ENCODE results near the gene ZMYND11. TPM values are rescaled to one million over a fixed set of nuclear protein-coding genes. Genes with fewer than 3 reads are reported as not detected.

Gene ZMYND11
- total and polyA plus RNA-seq, 2 of the 8 experiments (the other 6 are each of a cell fraction or from before 2014, with no cell fraction given): 7.5 to 26.6 TPM

DNA sequence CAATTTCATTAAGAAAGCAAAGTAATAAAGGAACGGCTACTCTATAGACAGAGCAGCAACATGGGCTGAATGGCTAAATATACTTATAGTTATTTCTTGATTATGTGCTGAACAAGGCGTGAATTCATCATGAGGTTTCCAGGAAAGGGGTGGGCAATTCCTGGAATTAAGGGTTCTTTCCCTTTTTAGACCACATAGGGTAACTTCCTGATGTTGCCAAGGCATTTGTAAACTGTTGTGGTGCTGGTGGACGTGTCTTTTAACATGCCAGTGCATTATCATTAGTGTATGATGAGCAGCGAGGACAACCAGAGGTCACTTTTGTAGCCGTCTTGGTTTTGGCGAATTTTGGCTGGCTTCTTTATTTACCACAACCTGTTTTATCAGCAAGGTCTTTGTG, 28.5 kb upstream of the ZMYND11 start:
- ChIA-PET CTCF (ENCODE audit: partially characterized antibody) (no interaction called here), POLR2A (ENCODE audit: partially characterized antibody) (no interaction called here)
- Histone ChIP-seq H3K23ac (ENCODE audit: insufficient read length) (no peak overlapping the region), H4K5ac (ENCODE audit: insufficient read length, low read depth, low read length) (no peak overlapping the region), H2AFZ (ENCODE audit: low read length) (no peak overlapping the region), H4K8ac (ENCODE audit: extremely low read depth, insufficient read depth, low read length) (no peak overlapping the region), H2BK15ac (ENCODE audit: low read length) (no peak overlapping the region), H3K4me3 (ENCODE audit: extremely low read depth in 1 of 4, insufficient read depth in 2 of 4, low read depth in 3 of 4, low read length in 4 of 4) (no peak overlapping the region), H2BK20ac (ENCODE audit: low read length) (no peak overlapping the region), H3K56ac (replicated peaks; ENCODE audit: insufficient read length, low read depth, low read length) (no peak overlapping the region), H3K4me2 (ENCODE audit: insufficient read depth in 1 of 2, low read depth in 2 of 2, low read length in 2 of 2) (no peak overlapping the region), H2BK5ac (ENCODE audit: low read depth, low read length) (no peak overlapping the region), H3K9me3 (ENCODE audit: insufficient read depth in 2 of 2, low read depth in 1 of 2, low read length in 1 of 2) (peaks cover 0 to 13% of the 10 kb centered on the region in 2 experiments; a peak in 2 of 4 replicates), H3K14ac (ENCODE audit: insufficient read length) (no peak overlapping the region), H3K9ac (replicated peaks in 1 of 4; ENCODE audit: extremely low read depth in 1 of 4, low read depth in 3 of 4, low read length in 3 of 4) (no peak overlapping the region), H3K4me1 (replicated peaks in 1 of 4; ENCODE audit: control insufficient read depth in 3 of 4, insufficient read depth in 4 of 4, low read length in 3 of 4) (no peaks in the 10 kb centered on the region), H2BK12ac (ENCODE audit: low read depth, low read length) (no peak overlapping the region), H3K27ac (ENCODE audit: low read depth, low read length) (no peak overlapping the region), H3K79me1 (ENCODE audit: low read depth, low read length) (no peaks in the 10 kb centered on the region), H3K4ac (replicated peaks; ENCODE audit: insufficient read length, low read depth, low read length) (no peak overlapping the region), H2AK5ac (ENCODE audit: low read depth, low read length) (no peak overlapping the region), H3K27me3 (replicated peaks in 1 of 4; ENCODE audit: control insufficient read depth in 3 of 4, extremely low read depth in 1 of 4, insufficient read depth in 3 of 4, low read length in 3 of 4) (no peaks in the 10 kb centered on the region), H3K23me2 (ENCODE audit: low read depth, low read length) (no peaks in the 10 kb centered on the region), H3K79me2 (ENCODE audit: control insufficient read depth in 1 of 2, insufficient read depth in 2 of 2, low read length in 2 of 2) (no peaks in the 10 kb centered on the region), H4K20me1 (replicated peaks in 1 of 2; ENCODE audit: control insufficient read depth in 1 of 2, insufficient read depth in 2 of 2, low read length in 2 of 2) (no peaks in the 10 kb centered on the region), H3K18ac (ENCODE audit: extremely low read depth, low read length) (no peak overlapping the region), H3K36me3 (ENCODE audit: control insufficient read depth in 2 of 4, insufficient read depth in 4 of 4, low read length in 3 of 4) (no peaks in the 10 kb centered on the region), H2BK120ac (replicated peaks; ENCODE audit: low read depth, low read length) (no peak overlapping the region), H4K91ac (replicated peaks; ENCODE audit: insufficient read length, low read length) (no peak overlapping the region)
- DNase-seq (ENCODE audit: low read depth in 1 of 2, low spot score in 2 of 2) (no peak), FAIRE-seq (no peak)
- 76% methylated on average over 6 of the region's 6 CpGs; no CpG with 5 or more reads in 1 of the 2 experiments for WGBS, 2 experiments (ENCODE audit: extremely low coverage in 1 of 2, insufficient coverage in 1 of 2, insufficient read length in 1 of 2, insufficient replicate concordance in 2 of 2, low coverage in 1 of 2, low lambda C conversion rate in 2 of 2, missing lambda C conversion rate in 1 of 2)
- no peak for TF ChIP-seq EGR1 (IDR thresholded peaks at IDR 0.05; ENCODE audit: borderline replicate concordance, low read depth, low read length)
- TF ChIP-seq CREB1 (IDR thresholded peaks at IDR 0.05): no peak
- no peak for TF ChIP-seq TBP (IDR thresholded peaks at IDR 0.05; ENCODE audit: low read depth, low read length)
- TF ChIP-seq SP4 (IDR thresholded peaks at IDR 0.05; ENCODE audit: low read length): no peak
- TF ChIP-seq MAX (IDR thresholded peaks at IDR 0.05): no peak
- TF ChIP-seq CBX8 (IDR thresholded peaks at IDR 0.05; ENCODE audit: borderline replicate concordance, low read depth, low read length): no peak
- TF ChIP-seq TEAD4 (IDR thresholded peaks at IDR 0.05; ENCODE audit: low read depth, low read length): no peak
- no peak for TF ChIP-seq CTBP2 (IDR thresholded peaks at IDR 0.05; ENCODE audit: borderline replicate concordance, insufficient read depth, insufficient read length, low read length)
- no peak for TF ChIP-seq YY1 (IDR thresholded peaks at IDR 0.05; ENCODE audit: low read depth, low read length)
- TF ChIP-seq POU5F1 (IDR thresholded peaks at IDR 0.05; ENCODE audit: low read depth, low read length): no peak
- no peak for TF ChIP-seq CTCF (IDR thresholded peaks at IDR 0.05; ENCODE audit: control extremely low read depth in 1 of 3, insufficient read depth in 1 of 3, low read depth in 1 of 3, low read length in 3 of 3)
- no peak for TF ChIP-seq BCL11A (IDR thresholded peaks at IDR 0.05; ENCODE audit: low read depth in 2 of 2, low read length in 2 of 2)
- no peak for TF ChIP-seq RXRA (IDR thresholded peaks at IDR 0.05; ENCODE audit: insufficient read depth, low read depth, low read length)
